ENCODE results near the gene SLC35F3. TPM values are rescaled to one million over a fixed set of nuclear protein-coding genes. Genes with fewer than 3 reads are reported as not detected.

Gene SLC35F3
- polyA plus RNA-seq, 3 donors: 0.42 to 0.80 (median 0.61) TPM

DNA sequence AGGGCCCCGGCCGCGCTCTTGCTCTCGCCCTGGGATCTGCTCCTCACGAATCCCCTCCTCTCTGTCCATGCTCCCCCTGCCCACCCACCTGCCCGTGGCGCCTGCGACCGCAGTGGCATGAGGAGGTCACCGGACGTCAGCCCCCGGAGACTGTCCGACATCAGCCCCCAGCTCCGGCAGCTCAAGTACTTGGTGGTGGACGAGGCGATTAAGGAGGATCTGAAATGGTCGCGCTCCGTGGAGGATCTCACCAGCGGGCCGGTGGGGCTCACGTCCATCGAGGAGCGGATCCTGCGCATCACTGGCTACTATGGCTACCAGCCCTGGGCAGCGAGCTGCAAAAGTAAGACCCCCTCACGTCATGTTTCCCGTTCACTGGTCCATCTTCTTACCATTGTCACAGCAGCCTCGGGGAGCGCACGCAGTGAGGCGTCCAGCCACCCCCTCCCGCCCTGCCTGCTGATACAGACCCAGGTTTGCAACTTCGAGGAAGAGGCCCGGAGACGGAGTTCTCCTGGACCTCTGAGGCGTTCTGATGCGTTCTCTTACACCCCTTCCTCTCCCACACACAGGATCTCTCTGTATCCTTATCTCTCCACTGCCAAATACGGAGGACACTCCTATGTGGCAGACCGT, 1.1 kb downstream of the SLC35F3 start:
- peak in 2 of 11 donors; percentile 6 to 8 for DNase-seq (ENCODE audit: extremely low read depth in 1 of 11, low read depth in 9 of 11, low spot score in 4 of 11)

DNA sequence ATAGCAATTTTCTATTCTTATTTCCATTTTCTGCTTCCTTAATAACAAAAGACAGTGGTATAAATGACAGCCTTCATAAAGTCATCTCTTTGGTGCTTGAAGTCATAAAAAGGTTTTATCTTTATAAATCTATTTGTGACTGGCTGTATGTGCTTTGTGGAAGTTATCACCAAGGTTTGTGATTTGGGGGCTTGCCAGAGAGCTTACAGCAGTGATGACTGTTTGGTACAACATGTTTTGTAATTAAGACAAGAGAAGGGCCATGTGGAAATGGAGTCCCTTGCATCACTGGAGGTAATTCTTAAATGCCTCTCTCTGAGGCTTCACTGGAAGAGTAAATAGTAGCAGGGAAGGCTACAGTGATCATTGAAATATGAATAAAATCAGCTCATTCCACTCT, 2.7 kb downstream of the SLC35F3 start:
- DNase-seq (ENCODE audit: extremely low read depth in 1 of 11, low read depth in 9 of 11, low spot score in 4 of 11): no peak

DNA sequence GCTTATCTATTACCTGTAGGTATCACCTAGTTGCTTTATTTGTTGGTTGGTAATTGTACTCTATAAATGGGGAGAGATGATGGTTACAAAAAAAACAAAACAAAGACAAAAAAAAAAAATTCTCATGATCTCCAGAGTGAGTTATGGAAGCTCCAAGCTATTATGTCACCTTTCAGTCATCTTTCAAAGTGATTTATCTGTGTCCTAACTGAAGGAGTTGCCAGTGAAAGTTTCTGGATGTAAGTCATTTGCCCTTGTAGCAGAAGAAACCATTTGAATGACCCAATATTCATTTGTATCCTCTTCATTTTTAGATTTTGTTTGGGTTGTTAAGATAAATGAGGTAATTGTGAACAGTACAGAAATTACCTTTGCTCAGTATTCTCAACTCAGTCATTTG, 3.6 kb downstream of the SLC35F3 start:
- no peak for DNase-seq (ENCODE audit: extremely low read depth in 1 of 11, low read depth in 9 of 11, low spot score in 4 of 11)

DNA sequence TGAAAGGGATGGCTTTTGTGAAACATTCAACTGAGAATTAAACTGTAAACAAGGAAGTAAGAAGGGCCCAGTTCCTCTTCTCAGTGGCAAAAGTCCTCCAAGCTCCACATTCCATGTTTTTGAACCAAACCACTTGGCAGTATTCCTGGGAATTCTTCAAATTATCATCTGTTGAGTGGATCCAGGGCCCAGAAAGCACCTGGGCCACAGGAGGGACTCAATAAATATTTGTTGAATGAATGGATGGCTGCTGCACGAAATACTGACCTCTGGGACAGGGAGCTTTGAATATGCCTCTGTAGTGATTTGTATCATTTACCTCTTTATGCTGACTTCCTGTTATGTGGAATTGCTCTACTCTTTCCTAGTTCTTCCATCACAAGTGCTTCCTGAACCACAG, 4.7 kb downstream of the SLC35F3 start:
- no peak for DNase-seq (ENCODE audit: extremely low read depth in 1 of 11, low read depth in 9 of 11, low spot score in 4 of 11)

DNA sequence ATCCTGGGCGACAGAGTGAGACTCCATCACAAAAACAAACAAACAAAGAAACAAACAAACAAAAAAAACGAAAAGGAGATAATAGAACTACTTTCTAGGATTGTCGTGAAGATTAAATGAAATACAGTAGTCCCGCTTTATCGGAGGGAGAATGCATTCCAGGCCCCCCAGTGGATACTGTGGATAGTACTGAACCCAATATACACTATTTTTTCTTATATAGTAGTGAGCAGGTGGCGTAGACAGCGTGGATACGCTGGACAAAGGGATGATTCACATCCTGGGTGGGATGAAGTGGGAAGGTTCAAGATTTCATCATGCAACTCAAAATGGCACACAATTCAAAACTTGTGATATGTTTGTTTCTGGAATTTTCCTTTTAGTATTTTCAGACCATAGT, 8.0 kb downstream of the SLC35F3 start:
- no peak for DNase-seq (ENCODE audit: extremely low read depth in 1 of 11, low read depth in 9 of 11, low spot score in 4 of 11)

DNA sequence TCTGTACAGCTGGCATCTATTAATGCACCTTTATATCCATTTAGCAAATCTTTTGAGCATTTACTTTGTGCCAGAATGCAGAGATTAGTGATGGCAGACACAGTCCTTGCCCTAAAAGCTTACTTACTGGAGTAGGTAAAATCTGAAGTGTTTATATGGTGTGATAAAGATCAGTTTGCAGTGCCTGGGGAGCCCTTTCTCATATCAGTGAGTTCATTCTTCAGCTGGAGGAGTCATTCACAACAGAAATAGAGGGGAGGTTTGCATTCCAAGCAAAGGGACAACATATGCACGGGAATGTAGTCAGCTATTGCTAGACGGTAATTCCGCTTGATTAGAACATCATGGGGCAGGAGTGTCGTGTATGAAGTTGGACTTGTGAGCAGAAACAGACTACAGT, 8.4 kb downstream of the SLC35F3 start:
- DNase-seq (ENCODE audit: extremely low read depth in 1 of 11, low read depth in 9 of 11, low spot score in 4 of 11): no peak

DNA sequence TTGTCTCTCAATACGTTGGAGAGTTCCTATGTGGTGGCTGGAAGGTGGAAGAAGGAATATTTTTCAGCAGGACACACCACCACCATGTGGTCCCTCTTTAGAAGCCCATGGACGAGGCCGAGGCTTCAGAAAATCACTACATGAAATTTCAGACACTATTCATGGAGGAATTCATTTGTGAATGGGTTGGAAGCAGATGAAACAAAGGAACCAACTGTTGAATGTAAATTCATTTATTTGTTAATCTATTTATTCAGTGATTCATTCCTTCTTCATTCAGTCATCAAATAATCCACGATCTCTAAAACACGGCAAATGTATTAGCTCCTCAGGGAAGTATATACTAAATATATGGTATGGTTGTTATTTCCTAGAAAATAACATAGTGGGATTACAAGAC, 12.2 kb downstream of the SLC35F3 start:
- DNase-seq (ENCODE audit: extremely low read depth in 1 of 11, low read depth in 9 of 11, low spot score in 4 of 11): no peak

DNA sequence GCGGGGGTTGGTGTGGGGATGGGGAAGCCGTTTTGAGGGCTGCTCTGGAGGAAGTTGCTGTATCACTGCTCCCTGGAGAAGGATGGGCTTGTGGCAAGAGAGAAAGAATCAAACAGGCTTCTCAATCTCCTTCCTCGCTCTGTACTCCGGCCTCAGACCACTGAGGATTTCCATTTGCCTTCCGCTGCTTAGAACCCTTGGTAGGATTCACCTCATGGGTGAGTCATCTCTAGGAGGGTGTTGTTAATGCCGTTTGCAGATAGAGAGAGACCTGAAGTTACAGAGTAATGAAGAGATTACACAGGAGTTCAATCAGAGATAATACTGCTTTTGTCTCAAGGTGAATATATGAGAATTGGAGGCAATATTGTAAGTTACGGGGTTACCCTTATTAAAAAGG, 15.3 kb downstream of the SLC35F3 start:
- no peak for DNase-seq (ENCODE audit: extremely low read depth in 1 of 11, low read depth in 9 of 11, low spot score in 4 of 11)

DNA sequence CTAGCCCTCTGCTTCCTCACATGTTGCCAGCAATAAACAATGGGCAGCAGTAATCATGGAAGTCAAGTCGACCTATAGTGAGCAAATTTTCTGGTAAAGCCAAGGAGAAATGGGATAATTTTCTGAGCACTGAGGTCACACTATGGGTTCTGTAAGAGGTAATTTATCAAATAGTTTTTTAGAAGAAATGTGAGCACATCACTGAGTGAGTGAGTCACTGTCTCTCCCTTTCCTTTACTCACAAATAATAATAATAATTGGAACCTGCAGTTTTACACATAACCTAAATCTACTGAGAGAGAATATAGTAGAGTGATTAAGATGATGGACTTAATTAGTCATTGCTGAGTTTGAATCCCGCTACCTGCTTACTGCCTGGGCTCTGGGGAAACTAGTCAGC, 23.6 kb downstream of the SLC35F3 start:
- DNase-seq (ENCODE audit: extremely low read depth in 1 of 11, low read depth in 9 of 11, low spot score in 4 of 11): no peak

DNA sequence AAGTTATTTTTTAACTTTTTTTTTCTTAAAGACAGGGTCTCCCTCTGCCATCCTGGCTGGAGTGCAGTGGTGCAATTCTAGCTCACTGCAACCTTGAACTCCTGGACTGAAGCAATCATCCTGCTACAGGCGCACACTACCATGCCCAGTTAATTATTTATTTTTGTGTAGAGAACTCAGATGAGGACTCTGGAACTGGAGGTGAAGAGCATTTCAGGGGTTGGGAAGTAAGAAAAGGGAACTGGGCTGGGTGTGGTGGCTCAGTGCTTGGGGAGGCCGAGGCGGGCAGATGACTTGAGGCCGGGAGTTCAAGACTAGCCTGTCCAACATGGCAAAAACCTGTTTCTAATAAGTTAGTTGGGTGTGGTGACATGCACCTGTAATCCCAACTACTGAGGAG, 28.9 kb downstream of the SLC35F3 start:
- DNase-seq (ENCODE audit: extremely low read depth in 1 of 11, low read depth in 9 of 11, low spot score in 4 of 11): no peak

DNA sequence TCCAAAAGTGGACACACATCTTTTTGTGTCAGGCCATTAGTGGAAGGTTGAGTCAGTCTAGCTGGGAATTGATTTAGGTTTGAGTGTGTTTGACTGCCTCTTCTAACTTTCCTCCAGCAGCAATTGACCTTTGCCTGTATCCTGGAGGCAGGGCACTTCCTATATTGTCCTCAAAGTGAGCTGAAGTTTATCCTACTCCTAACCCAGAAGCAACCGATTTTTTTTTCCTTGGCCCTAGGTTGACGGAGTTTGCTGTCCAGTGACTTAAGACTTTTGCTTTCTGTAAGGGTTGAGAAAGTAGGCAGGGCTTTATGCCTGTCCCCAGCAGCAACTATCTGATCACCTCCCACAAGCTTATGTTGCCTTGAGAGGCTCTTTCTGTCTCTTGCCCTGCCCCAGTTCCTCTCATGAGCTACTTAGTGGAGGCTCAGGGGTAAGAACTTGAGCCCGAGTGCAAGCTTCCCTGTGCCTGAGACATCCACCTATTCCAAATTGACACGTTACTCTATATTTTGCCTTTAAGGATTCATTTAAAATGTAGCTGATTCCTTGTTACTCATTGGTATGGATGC, 30.9 kb downstream of the SLC35F3 start:
- DNase-seq (ENCODE audit: extremely low read depth in 1 of 11, low read depth in 9 of 11, low spot score in 4 of 11): no peak

DNA sequence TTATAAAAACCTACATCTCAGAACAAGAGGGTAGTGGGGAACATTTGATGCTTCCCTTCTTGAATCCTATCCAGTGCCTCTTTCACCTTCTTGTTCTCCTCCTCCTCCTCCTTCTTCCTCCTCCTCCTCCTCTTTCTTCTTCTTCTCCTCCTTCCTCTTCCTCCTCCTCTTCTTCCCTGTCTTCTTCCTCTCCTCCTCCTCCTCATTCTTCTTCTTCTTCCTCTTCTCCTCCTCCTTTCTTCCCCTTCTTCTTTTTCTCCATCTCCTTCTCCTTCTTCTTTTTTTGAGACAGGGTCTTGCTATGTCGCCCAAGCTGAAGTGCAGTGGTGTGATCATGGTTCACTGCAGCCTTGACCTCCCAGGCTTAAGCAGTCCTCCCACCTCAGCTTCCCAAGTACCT, 31.9 kb downstream of the SLC35F3 start:
- DNase-seq (ENCODE audit: extremely low read depth in 1 of 11, low read depth in 9 of 11, low spot score in 4 of 11): no peak

DNA sequence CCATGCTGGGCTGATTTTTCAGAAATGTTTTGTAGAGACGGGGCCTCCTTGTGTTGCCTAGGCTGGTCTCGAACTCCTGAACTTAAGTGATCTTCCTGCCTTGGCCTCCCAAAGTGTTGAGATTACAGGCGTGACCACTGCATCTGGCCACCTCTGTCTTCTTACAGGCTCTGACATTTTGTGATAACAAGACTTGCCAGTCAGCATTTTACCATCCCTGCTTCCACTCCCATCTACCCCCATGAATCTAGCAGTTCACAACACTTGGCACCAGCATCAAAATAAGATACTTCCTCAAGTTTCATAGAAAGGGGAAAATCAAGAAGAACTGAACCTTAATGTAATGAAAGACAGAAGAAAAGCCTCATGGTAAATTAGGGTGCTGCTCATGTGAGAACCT, 32.4 kb downstream of the SLC35F3 start:
- DNase-seq (ENCODE audit: extremely low read depth in 1 of 11, low read depth in 9 of 11, low spot score in 4 of 11): no peak

DNA sequence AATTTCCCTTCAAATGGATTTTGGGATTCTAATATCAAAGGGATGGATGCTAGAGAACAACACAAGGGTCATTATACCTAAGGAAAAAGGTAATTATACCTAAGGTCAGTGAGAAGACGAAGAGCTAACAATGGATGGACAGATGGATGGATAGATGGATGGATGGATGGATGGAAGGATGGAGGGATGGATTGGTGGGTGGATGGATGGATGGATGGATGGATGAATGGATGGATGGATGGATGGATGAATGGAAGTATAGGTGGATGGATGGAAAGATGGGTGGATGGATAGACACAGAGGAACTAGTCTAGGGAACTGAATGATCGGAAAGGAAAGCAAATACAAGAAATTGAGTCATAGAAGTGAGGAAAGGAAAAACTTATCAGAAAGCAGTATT, 34.0 kb downstream of the SLC35F3 start:
- no peak for DNase-seq (ENCODE audit: extremely low read depth in 1 of 11, low read depth in 9 of 11, low spot score in 4 of 11)

DNA sequence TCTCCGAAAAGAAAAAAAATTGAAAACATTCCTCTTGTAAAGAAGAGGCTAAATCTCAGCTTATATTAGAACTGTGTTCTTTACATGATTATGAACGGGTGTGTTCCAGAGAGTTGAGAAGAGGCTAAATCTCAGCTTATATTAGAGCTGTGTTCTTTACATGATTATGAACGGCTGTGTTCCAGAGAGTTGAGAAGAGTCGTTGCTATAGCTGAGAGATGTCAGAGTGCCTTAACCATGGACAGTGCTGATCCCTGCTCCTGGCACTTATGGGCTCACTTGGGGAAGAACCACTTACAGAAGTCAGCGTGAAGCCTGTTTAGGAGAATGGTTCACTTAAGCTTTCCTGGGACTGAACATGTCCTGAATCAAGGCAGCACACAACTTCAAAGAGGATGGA, 35.0 kb downstream of the SLC35F3 start:
- DNase-seq (ENCODE audit: extremely low read depth in 1 of 11, low read depth in 9 of 11, low spot score in 4 of 11): no peak

DNA sequence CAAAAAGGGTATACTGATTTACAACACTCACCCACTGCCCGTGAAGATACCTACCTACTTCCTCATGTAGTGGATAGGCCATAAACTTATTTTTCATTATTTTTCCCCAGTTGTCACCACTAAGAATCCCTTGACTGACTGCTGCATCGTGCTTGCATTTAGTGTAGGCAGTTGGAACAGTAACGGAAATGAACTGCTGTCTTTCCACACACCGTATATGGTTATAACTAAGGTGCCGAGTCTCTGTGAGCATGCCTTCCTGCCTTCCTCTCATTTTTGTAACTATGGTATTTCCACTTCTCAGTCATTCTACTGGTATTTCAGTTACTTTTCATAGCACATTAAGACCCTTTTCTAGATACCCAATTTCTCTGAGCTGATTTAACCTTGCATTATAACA, 36.4 kb downstream of the SLC35F3 start:
- DNase-seq (ENCODE audit: extremely low read depth in 1 of 11, low read depth in 9 of 11, low spot score in 4 of 11): no peak

DNA sequence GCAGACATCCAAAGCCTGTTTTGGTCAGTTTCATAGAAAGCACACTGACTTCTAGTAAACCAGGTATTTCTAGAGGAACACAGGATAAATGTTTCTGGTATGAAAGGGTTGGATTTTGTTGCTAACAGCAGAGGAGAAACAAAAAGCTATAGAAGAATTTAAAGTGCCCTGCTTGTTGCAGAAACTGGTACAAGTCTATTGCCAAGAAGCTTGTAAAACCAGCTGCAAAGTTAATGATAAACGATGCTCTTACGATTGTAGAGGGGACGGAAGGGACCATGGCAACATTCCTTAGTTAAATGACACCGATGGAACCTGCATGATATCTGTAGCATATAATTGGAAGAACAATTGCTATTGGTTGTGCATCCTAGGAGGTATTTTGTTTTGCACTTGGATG, 40.1 kb downstream of the SLC35F3 start:
- peak in 1 of 11 donors; percentile 29 for DNase-seq (ENCODE audit: extremely low read depth in 1 of 11, low read depth in 9 of 11, low spot score in 4 of 11)

DNA sequence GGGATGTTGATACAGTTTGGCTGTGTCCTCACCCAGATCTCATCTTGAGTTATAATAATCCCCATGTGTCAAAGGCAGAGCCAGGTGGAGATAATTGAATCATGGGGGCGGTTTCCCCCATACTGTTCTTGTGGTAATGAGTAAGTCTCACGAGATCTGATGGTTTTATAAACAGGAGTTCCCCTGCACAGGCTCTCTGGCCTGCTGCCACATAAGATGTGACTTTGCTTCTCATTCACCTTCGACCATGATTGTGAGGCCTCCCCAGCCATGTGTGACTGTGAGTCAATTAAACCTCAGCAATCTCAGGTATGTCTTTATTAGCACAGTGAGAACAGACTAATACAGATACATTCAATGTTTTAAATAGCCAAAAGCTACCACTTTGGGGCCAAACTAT, 41.1 kb downstream of the SLC35F3 start:
- DNase-seq (ENCODE audit: extremely low read depth in 1 of 11, low read depth in 9 of 11, low spot score in 4 of 11): peak in 1 of 11 donors; percentile 15

DNA sequence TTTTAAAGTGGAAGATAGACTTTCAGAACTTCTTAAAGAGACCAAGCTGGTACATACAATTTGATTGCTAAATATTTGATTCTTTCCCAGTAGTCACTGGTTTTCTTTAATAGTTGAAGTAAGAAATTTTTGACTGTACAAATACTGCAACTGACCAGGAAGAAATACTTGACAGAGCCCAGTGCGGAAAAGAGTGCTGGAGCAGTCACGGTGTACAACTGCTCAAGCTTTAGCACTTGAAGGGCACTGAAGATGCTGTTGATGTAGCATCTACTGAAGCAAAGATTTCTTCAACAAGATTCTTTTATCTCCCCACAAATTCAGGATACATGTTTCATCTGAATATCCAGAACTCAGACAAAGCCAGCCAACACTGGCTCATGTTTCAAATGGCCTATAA, 41.5 kb downstream of the SLC35F3 start:
- DNase-seq (ENCODE audit: extremely low read depth in 1 of 11, low read depth in 9 of 11, low spot score in 4 of 11): no peak

DNA sequence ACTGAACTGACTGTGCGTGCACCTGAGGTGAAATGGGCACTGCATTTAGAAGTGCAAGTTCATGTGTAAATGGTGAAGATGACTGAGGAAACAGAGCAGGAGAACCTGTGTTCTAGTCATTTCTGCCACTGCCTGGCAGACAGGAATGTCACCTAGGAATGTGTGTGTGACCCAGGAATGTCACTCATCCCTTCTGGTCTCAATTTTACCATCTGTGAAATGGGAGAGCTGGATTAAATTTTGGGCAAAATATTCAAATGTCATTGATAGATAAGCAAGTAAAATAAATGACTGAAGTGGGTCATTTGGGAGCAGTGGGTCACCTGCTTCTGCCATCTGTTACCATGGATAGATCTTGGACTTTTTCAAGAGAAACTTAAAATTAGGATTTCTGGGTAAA, 42.2 kb downstream of the SLC35F3 start:
- DNase-seq (ENCODE audit: extremely low read depth in 1 of 11, low read depth in 9 of 11, low spot score in 4 of 11): no peak

DNA sequence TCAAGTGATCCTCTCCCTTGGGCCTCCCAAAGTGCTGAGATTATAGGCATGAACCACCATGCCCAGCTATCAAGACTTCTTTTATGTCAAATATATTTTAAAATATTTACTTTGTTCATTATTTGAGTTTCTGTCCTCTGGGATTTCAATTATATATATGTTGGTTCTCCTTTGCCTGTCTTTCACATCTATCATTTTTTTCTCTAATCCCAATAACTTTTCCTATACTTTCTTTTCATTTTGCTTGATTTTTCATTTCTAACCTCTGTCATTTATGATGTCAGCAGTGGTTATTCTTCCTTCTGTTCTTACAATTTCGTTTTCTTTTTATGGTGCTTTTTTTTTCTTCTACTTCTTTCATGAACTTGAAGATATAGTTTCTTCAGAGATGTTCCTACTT, 47.3 kb downstream of the SLC35F3 start:
- no peak for DNase-seq (ENCODE audit: extremely low read depth in 1 of 11, low read depth in 9 of 11, low spot score in 4 of 11)
